A673 (cell line): ENCODE measurements around the gene YKT6. TPM values are rescaled to one million over a fixed set of nuclear protein-coding genes. Genes with fewer than 3 reads are reported as not detected.

Experiments used
- BruUV-seq: library from RNA; stranded (reverse); fragments of 400-500 nt; replicated peaks from 2 replicates; lab custom pipeline; 2021; lab: Mats Ljungman, UMichigan
- CTCF ChIA-PET: fragments of 300-600 bp; sonication (Branson Sonifier 250); formaldehyde crosslinking; loops from one replicate; lab custom pipeline; 2022; ENCODE audit warnings: antibody characterized with exemption; lab: Charles Lee
- POLR2A ChIA-PET: fragments of 300-600 bp; sonication (Branson Sonifier 250); formaldehyde crosslinking; loops from one replicate; lab custom pipeline; 2022; ENCODE audit warnings: antibody characterized with exemption; ENCODE audit not compliant: low non-redundant PET; lab: Charles Lee
- DNase-seq: peaks from one replicate; pipeline ENCODE4 v3.0.0-alpha.2; 2015; ENCODE audit warnings: low spot score
- H3K27ac ChIP-seq: fragments of 200-600 bp; sonication (generic); 2 replicates; pipeline ENCODE4 v1.5.1; 2016; ENCODE audit warnings: mixed run types, low read depth, mild to moderate bottlenecking, mixed read lengths, antibody characterized with exemption, low read length; ENCODE audit not compliant: poor library complexity, severe bottlenecking
- H3K27me3 ChIP-seq: fragments of 200-600 bp; sonication (generic); replicated peaks from 2 replicates; pipeline ENCODE4 v1.6.1; 2017; ENCODE audit warnings: mixed run types, low read depth, mild to moderate bottlenecking, mixed read lengths, antibody characterized with exemption, low read length; ENCODE audit not compliant: insufficient read depth, poor library complexity
- H3K36me3 ChIP-seq: fragments of 200-600 bp; sonication (generic); 2 replicates; pipeline ENCODE4 v1.6.1; 2016; ENCODE audit warnings: mixed run types, mild to moderate bottlenecking, mixed read lengths, antibody characterized with exemption, low read length; ENCODE audit not compliant: insufficient read depth, poor library complexity, severe bottlenecking
- H3K4me1 ChIP-seq: fragments of 200-600 bp; sonication (generic); 2 replicates; pipeline ENCODE4 v1.6.1; 2017; ENCODE audit warnings: mixed run types, mild to moderate bottlenecking, mixed read lengths, antibody characterized with exemption, low read length; ENCODE audit not compliant: insufficient read depth, poor library complexity, severe bottlenecking
- H3K4me3 ChIP-seq: fragments of 200-600 bp; sonication (generic); 2 replicates; pipeline ENCODE4 v1.5.1; 2016; ENCODE audit warnings: low read depth, mixed run types, mild to moderate bottlenecking, mixed read lengths, low read length; ENCODE audit not compliant: poor library complexity, severe bottlenecking
- H3K9me3 ChIP-seq: fragments of 200-600 bp; sonication (generic); 2 replicates; pipeline ENCODE4 v1.6.1; 2016; ENCODE audit warnings: mixed run types, low read depth, mild to moderate bottlenecking, mixed read lengths, antibody characterized with exemption, low read length; ENCODE audit not compliant: poor library complexity, severe bottlenecking
- CTCF ChIP-seq: fragments of 300-800, 200-600 bp; sonication (generic); conservative IDR thresholded peaks from 2 replicates; pipeline ENCODE4 v1.5.1; 2017; ENCODE audit warnings: low read depth, mild to moderate bottlenecking, antibody characterized with exemption, low read length, moderate library complexity, mixed read lengths
- EZH2 ChIP-seq: fragments of 200-600 bp; sonication (generic); IDR thresholded peaks from 2 replicates; pipeline ENCODE4 v1.6.1; 2017; ENCODE audit warnings: borderline replicate concordance, low read depth, mild to moderate bottlenecking, mixed read lengths, antibody characterized with exemption, low read length; ENCODE audit not compliant: poor library complexity, severe bottlenecking
- intact Hi-C: fragments of 100-400 bp; cut with micrococcal nuclease; formaldehyde crosslinking; loops from one replicate; pipeline ENCODE4 v1.10.0; 2022; ENCODE audit not compliant: unreplicated experiment
- total RNA-seq: library from RNA; stranded (reverse); gene quantifications from 2 replicates; pipeline ENCODE4 v1.2.3, GENCODE V29; 2021

The YKT6 gene
- total RNA-seq, 1 experiment from 2014 or later = 140 TPM

- Histone ChIP-seq H3K4me1 (no peaks in the 10 kb centered on the region), H3K4me3 (no peak overlapping the region), H3K27ac (no peak overlapping the region), H3K36me3 (no peaks in the 10 kb centered on the region), H3K9me3 (no peaks in the 10 kb centered on the region), H3K27me3 (no peaks in the 10 kb centered on the region)
- ChIA-PET POLR2A (no interaction called here), CTCF (no interaction called here)
- TF ChIP-seq EZH2 = no peak
- no peak for TF ChIP-seq CTCF
- no peak for DNase-seq
- BruUV-seq = no TSS peak
- intact Hi-C loops = no loop called here
Measured at GRCh38 chr7:44230286-44230685, 29.5 kb downstream of the YKT6 start.

GRCh38 chr7:44231088-44231487 is 30.3 kb downstream of the YKT6 start:
- no peaks in the 10 kb centered on the region for H3K9me3 ChIP-seq
- no peaks in the 10 kb centered on the region for H3K27me3 ChIP-seq
- ChIA-PET POLR2A (no interaction called here), CTCF (no interaction called here)
- intact Hi-C loops = no loop called here
- H3K4me3 ChIP-seq = no peak overlapping the region
- H3K36me3 ChIP-seq = no peaks in the 10 kb centered on the region
- no peak for TF ChIP-seq EZH2
- TF ChIP-seq CTCF = no peak
- no TSS peak for BruUV-seq
- no peak overlapping the region for H3K27ac ChIP-seq
- no peak for DNase-seq
- H3K4me1 ChIP-seq = no peaks in the 10 kb centered on the region

- no TSS peak for BruUV-seq
- Histone ChIP-seq H3K4me3 (no peak overlapping the region), H3K27me3 (no peaks in the 10 kb centered on the region), H3K36me3 (no peaks in the 10 kb centered on the region), H3K9me3 (no peaks in the 10 kb centered on the region), H3K27ac (no peak overlapping the region), H3K4me1 (no peaks in the 10 kb centered on the region)
- CTCF ChIA-PET = no interaction called here
- TF ChIP-seq CTCF = no peak
- TF ChIP-seq EZH2 = no peak
- no peak for DNase-seq
- intact Hi-C loops = no loop called here
- POLR2A ChIA-PET = no interaction called here
Measured at GRCh38 chr7:44232396-44232795, 31.6 kb downstream of the YKT6 start.
